Calu3 (cell line): ENCODE results near the gene CDK5RAP1. TPM values are rescaled to one million over a fixed set of nuclear protein-coding genes. Genes with fewer than 3 reads are reported as not detected.

Experiments used
- BruUV-seq: library from RNA; stranded (reverse); fragments of 400-500 nt; replicated peaks from 2 replicates; lab custom pipeline; 2021; lab: Mats Ljungman, UMichigan
- CTCF ChIA-PET: fragments of 300-600 bp; sonication (Branson Sonifier 250); formaldehyde crosslinking; loops from one replicate; lab custom pipeline; 2022; ENCODE audit warnings: antibody characterized with exemption; lab: Charles Lee
- DNase-seq: peaks from one replicate; pipeline ENCODE4 v3.0.0; 2022
- H3K27ac Mint-ChIP-seq: one replicate; pipeline ENCODE4 v1.8.0; 2022; ENCODE audit warnings: mixed read lengths; ENCODE audit not compliant: unreplicated experiment
- H3K27me3 Mint-ChIP-seq: one replicate; pipeline ENCODE4 v1.8.0; 2022; ENCODE audit warnings: mixed read lengths; ENCODE audit not compliant: unreplicated experiment
- H3K36me3 Mint-ChIP-seq: one replicate; pipeline ENCODE4 v1.8.0; 2022; ENCODE audit warnings: mild to moderate bottlenecking, moderate library complexity, mixed read lengths; ENCODE audit not compliant: insufficient read depth, unreplicated experiment
- H3K4me1 Mint-ChIP-seq: one replicate; pipeline ENCODE4 v1.8.0; 2022; ENCODE audit warnings: mild to moderate bottlenecking, low read depth, mixed read lengths; ENCODE audit not compliant: unreplicated experiment
- H3K4me3 Mint-ChIP-seq: one replicate; pipeline ENCODE4 v1.8.0; 2022; ENCODE audit warnings: mild to moderate bottlenecking, low read depth, moderate library complexity, mixed read lengths; ENCODE audit not compliant: unreplicated experiment
- H3K9me3 Mint-ChIP-seq: one replicate; pipeline ENCODE4 v1.8.0; 2022; ENCODE audit warnings: low read depth, mixed read lengths; ENCODE audit not compliant: unreplicated experiment
- intact Hi-C: fragments of 100-400 bp; cut with micrococcal nuclease; formaldehyde crosslinking; loops from one replicate; pipeline ENCODE4 v1.10.0; 2022; ENCODE audit not compliant: unreplicated experiment
- total RNA-seq: library from RNA; stranded (reverse); gene quantifications from 2 replicates; pipeline ENCODE4 v1.2.3, GENCODE V29; 2022
- TF ChIP-seq, protein P1 (sequence below): fragments of 200-600 bp; IDR thresholded peaks from one replicate; pipeline ENCODE4 v1.8.0; 2022; ENCODE audit warnings: antibody characterized with exemption; ENCODE audit not compliant: unreplicated experiment

The CDK5RAP1 gene
- total RNA-seq, 1 experiment from 2014 or later = 65.8 TPM

- Mint-ChIP-seq H3K4me3 (no peak overlapping the region), H3K4me1 (no peaks in the 10 kb centered on the region), H3K9me3 (no peaks in the 10 kb centered on the region), H3K36me3 (peaks cover 4% of the 10 kb centered on the region), H3K27ac (no peak overlapping the region), H3K27me3 (no peaks in the 10 kb centered on the region)
- no TSS peak for BruUV-seq
- TF ChIP-seq, protein P1, sequence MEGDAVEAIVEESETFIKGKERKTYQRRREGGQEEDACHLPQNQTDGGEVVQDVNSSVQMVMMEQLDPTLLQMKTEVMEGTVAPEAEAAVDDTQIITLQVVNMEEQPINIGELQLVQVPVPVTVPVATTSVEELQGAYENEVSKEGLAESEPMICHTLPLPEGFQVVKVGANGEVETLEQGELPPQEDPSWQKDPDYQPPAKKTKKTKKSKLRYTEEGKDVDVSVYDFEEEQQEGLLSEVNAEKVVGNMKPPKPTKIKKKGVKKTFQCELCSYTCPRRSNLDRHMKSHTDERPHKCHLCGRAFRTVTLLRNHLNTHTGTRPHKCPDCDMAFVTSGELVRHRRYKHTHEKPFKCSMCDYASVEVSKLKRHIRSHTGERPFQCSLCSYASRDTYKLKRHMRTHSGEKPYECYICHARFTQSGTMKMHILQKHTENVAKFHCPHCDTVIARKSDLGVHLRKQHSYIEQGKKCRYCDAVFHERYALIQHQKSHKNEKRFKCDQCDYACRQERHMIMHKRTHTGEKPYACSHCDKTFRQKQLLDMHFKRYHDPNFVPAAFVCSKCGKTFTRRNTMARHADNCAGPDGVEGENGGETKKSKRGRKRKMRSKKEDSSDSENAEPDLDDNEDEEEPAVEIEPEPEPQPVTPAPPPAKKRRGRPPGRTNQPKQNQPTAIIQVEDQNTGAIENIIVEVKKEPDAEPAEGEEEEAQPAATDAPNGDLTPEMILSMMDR = no peak
- CTCF ChIA-PET = interaction anchor here (0.6 kb wide), 2 partner anchors 22 to 229 kb away, joined by 5 to 6 read pairs; no protein-coding TSS in a partner anchor
- no peak for DNase-seq
- intact Hi-C loops = no loop called here
Observed at GRCh38 chr20:33408716-33409654, 7.7 kb upstream of the CDK5RAP1 start.

DNA sequence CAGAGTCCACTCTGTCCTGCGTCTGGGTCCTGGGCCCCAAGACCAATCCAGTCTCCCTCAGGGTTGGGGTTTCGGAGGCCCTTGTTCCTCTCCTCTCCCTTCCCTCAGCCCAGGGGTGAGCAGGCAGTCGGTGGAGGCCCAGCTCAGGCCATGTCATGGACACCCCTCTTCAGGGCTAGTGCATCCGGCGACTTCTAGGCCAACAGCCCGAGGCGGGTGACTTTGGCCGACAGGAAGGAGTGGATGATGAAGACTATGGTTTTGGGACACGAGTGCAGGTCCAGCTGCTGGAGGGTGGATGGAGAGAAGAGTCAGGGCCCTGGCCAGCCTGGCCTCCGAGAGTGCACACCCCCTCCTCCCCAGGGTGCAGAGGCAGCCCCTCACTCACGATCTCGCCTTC is 7.0 kb upstream of the CDK5RAP1 start:
- Mint-ChIP-seq H3K9me3 (no peaks in the 10 kb centered on the region), H3K27ac (no peak overlapping the region), H3K27me3 (no peaks in the 10 kb centered on the region), H3K4me3 (no peak overlapping the region), H3K36me3 (peaks cover 4% of the 10 kb centered on the region), H3K4me1 (no peaks in the 10 kb centered on the region)
- intact Hi-C loops = no loop called here
- DNase-seq = no peak
- no TSS peak for BruUV-seq
- CTCF ChIA-PET = no interaction called here
- TF ChIP-seq, protein P1 = no peak

DNA sequence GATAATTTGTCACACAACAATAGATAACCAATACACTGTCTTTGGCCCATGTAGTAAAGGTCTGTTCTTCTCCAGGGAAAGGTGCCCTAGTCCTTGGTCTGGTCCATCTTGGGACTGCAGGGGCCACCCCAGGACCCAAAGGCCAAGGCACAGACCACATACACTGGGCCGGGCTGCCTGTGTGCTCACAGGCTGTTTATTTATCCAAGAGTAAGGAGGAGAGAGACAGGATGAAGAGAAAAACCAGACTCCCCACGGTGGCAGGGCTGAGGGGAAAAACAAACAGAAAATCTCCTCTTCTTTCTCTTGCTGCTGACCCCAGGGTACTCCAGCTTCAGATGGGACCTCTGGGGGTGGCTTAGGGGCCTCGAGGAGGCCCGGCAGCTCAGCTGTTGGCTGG is 6.5 kb upstream of the CDK5RAP1 start:
- BruUV-seq = no TSS peak
- no peak overlapping the region for H3K4me3 Mint-ChIP-seq
- H3K9me3 Mint-ChIP-seq = no peaks in the 10 kb centered on the region
- H3K27ac Mint-ChIP-seq = no peak overlapping the region
- no peak for DNase-seq
- no peaks in the 10 kb centered on the region for H3K27me3 Mint-ChIP-seq
- TF ChIP-seq, protein P1 = no peak
- H3K4me1 Mint-ChIP-seq = no peaks in the 10 kb centered on the region
- intact Hi-C loops = no loop called here
- CTCF ChIA-PET = interaction anchor here (0.5 kb wide), 1 partner anchor 14 kb away, joined by 3 read pairs; no protein-coding TSS in a partner anchor
- peaks cover 4% of the 10 kb centered on the region for H3K36me3 Mint-ChIP-seq

DNA sequence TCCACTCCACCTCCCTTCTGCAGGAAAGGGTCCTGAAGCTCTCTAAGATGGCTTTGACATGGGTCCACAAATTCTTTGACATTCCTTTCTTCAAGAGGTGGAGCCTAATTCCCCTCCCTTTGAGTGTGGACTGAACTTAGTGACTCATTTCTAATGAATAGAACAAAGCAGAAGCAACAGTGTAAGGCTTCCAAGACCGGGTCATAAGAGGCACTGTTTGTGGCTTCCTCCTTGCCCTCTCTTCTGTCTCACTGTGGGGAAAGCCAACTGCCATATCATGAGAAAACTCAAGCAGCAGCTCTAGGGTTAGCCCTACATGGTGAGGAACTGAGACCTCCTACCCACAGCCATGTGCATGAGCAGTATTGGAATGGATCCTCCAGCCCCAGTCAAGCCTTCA is 5.9 kb upstream of the CDK5RAP1 start:
- H3K27ac Mint-ChIP-seq = no peak overlapping the region
- intact Hi-C loops = no loop called here
- TF ChIP-seq, protein P1 = no peak
- peaks cover 8% of the 10 kb centered on the region for H3K36me3 Mint-ChIP-seq
- H3K4me1 Mint-ChIP-seq = peaks cover 4% of the 10 kb centered on the region
- BruUV-seq = no TSS peak
- CTCF ChIA-PET = no interaction called here
- H3K9me3 Mint-ChIP-seq = no peaks in the 10 kb centered on the region
- no peak for DNase-seq
- no peaks in the 10 kb centered on the region for H3K27me3 Mint-ChIP-seq
- H3K4me3 Mint-ChIP-seq = no peak overlapping the region
